Activated CD4-positive, alpha-beta T cell treated with anti-CD3 and anti-CD28 coated beads for 24 hours (primary cell): ENCODE data around the gene NRXN3.

Experiments used
- DNase-seq, 2 donors: peaks; one replicate each; pipeline ENCODE4 v3.0.0-alpha.2; 2020; ENCODE audit warnings: low read depth in 2 of 2

Gene NRXN3

DNA sequence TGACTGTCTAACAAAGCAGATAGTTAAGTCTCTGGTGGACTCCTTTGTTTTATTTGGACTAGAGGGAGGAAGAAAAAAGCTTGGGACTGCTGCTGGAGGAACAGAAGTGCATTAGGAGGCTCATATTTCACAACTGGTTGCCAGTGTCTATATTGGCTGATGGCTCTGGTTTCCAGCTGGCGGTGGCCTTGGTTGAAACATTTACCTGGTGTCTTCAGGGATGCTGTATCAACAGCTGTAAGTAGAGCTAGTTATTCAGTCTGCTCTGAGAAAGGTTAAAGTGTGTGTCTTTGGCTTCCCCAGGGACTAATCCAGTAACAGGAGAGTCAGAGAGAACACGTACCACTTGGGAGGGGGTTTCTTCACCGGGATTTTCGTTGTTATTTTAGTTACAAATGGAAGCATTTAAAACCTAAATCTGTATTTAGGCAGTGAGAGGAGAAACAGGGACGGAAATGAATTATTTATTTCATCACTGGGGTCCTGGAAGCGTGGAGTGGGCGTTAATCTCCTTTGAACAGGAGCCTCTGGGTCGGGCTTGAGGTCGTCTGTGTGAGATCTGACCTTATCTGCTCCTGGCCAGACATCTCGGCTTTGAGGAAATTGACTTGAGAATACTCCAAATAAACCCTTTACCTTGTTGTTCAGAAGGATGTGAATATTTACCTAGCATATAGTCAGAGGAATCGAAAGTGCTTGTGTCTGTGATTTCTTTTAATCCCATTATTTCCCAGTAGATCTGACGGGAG, 149.9 kb downstream of the NRXN3 start:
- no peak for DNase-seq

DNA sequence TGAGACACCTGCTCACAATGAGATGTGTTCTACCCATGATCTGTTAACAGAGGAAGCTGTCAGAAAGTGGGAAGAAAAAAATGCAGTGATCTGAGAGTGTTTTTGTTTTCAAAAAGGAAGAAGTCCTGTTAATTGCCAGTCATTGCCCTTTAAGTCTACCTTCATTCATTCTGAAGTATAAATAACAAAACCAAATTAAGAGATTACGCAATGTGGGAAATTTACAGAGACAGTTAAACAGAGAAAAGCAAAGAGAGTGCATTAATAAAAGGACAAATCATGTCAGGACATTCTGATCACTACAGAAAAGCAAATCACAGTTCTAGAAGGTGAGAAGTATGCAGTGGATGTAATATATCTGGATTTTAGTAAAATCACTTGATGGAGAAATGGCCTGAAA, 154.2 kb downstream of the NRXN3 start:
- no peak for DNase-seq

DNA sequence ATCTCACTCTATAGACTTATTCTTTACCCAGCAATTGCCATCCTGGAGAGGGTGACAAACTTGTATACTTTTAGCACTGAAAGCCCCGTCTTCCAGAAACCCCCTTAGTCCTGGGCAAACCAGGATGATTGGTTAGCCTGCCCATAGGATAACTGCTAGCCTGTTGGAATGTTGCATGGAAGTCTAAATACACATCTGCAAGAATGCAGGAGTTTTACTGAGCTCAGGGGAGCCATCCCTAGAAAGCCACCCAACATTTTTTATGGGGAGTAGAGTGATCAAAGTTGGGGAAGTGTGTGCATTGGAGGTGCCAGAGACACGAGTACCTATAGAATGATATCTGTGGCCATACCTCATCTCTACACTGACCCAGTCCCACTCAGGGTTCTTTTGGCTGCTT, 155.7 kb downstream of the NRXN3 start:
- no peak for DNase-seq

DNA sequence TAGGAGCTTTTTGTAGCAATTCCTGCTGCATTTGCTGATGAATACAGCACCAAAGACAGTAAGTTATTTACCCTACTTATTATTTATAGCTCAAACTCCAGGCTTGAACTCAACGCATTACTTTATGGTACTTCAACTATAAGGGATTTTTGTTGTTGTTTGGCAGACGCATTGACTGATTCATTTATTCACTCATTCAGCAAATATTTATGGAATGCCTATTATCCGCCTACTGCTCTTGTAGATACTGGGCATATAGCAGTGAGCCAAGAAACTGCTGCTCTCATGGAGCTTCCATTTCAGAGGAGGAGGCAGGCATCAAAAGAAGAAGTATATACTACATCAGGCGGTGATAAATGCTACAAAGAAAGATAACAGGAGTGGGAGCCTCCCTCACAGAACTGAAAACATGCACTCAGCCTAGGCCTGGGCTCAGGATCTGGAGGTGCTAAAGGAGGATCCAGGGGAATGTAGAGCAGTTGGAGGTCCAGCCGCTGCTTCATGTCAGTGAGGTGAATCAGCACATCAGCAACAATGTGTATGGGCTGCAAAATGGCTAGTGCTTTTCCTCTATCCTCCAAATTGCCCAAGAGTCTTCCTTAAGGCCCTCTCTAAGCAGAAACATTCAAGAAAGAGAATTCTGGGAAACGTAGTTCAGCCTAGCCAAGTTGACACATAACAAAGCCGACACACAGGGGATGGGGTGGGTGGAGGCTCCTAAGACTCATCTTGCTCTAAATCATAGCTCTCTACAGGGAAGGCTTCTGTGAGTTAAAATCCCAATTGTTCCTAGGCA, 157.5 kb downstream of the NRXN3 start:
- DNase-seq = no peak

DNA sequence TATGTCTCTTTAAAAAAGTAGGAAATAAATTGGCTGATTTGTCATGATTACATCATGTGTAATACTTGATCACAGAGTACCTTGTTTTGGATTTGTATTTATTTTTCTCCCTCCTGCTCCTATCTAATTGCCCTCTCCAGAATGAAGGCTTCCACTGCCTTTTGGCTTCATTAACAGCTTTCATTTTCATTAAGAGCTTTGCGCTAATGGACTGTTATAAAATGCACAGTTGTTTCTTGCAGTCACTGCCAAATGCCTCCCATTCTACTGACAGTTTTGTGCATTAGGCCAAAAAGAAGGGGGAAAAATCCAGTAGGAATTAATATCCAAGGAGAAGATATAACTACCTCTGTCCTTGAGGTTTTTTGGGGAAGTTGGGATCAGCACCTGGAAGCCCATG, 159.2 kb downstream of the NRXN3 start:
- no peak for DNase-seq

DNA sequence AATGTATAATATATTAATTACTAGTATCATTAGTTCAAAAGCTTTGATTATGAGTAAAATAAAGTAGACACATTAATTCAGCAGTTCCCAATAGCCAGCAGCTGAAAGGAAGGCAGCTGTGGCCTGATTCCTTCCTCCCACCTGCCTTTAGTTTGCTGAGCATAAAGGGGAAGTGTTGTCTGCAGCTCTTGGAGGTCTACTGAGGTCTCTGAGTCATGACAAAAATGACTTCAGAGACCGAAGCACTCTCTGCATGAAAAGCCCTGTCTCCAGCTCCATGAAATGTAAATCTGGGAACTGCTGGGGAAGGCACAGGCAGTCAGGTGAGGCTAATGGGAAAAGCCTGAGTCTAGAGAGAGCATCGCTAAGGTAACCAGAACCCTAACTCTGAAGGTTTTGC, 165.4 kb downstream of the NRXN3 start:
- no peak for DNase-seq

DNA sequence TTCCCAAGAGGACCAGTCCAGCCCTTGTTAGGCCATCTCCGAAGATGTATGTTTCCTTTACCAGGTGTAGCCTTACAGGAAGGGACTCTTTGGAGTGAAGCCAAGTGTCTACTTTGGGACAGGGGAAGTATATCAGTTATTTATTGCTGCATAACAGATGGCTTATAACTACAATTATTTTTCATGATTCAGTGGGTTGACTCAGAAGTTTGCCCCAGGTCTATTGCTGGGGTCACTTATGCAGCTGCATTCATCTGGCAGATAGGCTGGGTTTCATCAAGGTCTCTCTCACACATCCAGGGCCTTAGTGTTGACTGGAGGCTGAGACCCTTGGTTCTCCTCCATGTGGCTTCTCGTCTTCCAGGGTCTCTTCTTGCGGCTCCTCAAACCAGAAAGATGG, 170.1 kb downstream of the NRXN3 start:
- DNase-seq = no peak

DNA sequence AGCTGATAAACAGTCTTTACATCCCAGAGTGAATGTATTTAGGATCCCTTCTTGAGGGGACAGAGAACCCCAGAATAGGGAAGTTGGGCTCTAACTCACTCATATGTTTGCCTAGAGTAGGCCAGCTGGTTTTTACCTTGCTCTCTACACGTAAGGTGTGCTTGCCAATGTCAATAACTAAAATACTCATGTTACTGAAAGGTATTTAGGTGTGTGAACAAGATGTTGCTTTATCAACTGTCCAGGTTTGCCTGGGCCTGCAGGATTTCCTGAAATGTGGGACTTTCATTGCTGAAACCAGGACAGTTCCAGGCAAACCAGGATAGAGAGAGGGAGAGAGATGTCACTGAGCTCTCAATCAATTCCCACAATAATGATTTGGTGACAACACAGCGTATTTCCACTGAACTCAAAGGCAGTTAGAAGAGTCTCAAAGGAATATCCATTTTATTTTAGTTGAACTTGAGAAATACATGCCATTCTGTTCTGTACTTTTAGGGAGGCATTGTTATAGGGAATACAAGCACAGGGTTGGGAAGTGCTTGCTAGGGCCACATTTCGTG, 171.7 kb downstream of the NRXN3 start:
- DNase-seq = no peak

DNA sequence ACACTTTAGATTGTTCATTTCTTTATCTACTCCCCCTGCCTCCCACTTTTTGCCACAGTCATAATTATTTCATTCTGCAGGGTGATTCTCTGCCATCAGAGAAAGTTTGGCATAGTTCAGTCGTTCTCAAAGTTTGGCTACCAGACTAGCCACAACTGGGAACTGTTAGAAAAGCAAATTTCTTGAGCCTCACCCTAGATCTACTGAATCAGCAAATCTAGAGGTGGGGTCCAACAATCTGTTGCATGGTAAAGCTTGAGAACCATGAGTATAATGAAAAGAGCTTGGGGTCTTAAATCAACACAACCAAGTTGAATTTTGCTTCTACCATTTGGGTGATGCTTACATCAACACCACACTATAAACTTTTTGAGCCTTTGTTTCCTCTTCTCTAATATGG, 172.7 kb downstream of the NRXN3 start:
- no peak for DNase-seq

DNA sequence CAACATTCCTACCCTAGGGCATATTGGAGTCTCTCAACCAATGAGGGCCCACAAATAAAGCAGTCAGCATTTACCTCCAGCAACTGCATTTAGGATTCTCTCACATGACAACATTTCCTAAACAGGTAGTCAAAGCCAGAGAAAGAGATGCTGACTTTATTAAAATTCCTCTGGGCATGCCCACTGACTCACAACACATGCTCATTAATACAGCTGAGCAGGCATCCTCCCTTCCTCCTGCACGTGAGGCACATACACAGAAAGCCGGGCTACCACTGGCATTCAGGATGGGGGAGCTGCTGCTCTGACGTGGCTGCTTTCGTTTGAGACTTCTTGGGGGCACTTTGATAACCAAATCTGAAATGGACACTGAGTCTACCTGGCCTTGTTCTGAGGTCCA, 174.1 kb downstream of the NRXN3 start:
- no peak for DNase-seq

DNA sequence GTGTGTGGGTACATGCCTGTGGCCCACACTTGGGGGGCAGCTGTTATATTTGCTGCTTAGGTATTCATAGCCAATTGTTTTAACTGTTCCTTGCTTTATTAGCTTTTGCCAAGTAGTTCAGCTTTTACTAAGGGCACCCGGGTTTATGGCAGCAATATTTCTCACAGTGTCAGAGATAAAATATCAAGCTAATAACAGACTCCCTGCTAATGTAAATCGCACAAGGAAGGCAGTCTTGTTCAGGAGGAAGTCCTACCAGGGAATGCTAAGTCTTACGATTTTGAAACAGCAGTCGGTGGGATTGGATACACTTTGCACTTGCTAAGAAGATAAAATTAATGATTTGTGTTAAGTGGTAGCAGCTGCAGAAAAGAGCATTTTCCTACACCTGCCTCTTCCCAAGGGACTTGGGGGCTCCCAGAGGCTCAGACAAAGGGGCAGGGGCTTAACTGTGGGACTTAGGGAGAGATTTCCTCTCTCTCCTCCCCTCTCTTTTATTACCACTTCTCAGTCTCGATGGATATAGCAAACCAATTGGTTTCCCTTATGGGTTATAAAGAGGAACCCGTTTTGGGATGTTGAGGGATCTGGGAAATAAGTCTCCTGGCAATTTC, 175.1 kb downstream of the NRXN3 start:
- no peak for DNase-seq

DNA sequence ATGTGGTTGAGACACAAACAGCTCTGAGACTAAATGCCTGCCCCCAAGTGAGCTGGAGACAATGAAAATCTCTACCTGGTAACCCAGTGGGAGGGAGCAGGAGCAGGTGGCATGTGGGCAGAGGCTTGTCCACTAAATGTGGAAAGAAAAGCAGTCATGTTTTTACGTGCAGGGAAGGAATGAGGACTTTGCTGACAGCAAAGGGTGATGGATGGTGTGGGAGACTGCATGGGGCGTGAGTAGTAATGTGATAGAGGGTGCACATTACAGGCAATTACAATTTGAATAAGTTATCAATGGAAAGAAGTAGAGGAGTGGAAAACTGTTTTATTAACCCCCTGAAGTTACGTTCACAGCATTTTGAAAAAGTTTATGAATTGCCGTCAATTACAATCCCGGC, 176.6 kb downstream of the NRXN3 start:
- no peak for DNase-seq

DNA sequence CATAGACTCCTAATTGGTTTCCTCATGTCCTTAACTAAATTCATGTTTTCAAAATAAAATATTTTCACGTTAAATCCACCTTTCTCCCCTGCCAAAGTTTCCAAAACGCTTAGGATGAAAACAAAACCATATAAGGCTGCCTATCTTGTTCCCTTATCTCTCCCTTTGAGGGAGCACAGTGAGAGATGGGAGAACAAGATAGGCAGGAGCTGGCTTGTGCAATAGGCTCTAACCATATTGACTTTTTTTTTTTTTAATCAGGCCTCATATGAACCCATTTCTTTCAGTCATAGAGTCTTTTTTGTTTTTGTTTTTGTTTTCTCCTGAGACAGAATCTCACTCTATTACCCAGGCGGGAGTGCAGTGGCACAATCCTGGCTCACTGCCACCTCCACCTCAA, 184.9 kb downstream of the NRXN3 start:
- DNase-seq = no peak

DNA sequence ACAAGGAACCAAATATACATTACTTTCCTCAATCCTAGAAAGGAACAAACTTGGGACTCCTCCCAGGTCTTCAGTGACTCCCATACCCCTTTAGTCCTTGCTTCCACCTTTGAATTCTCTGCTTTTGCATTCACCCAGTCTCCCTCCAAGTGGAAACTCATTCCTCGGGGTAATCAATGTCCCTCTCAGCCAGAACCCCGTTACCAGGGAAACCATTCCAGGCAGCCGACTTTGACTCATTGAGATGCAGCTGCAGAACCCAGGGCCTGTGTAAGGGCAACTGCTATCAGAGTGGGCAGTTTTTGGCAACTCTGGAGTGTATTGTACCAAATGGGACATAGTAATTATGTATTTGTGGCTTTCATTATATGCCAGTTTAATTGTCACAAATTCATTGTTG, 186.2 kb downstream of the NRXN3 start:
- DNase-seq = no peak

DNA sequence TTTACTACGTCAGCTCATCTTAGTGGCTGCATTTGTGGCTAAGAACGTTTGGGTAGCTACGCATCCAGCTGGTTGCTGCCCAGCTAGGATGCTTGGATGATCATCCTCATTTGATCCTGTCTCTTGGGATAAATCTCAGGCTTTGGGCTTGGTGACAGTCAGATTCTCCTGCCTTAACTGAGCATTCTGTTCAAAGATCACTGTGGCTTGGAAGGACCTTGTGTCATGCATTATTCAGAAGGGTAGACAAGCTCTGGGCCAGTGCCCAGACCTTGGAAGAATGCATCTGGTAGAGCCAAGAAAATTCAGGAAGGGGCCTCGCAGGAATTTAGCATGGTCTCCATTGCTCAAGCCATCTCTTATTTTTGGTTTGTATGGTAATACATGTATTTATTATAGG, 188.4 kb downstream of the NRXN3 start:
- DNase-seq = no peak

DNA sequence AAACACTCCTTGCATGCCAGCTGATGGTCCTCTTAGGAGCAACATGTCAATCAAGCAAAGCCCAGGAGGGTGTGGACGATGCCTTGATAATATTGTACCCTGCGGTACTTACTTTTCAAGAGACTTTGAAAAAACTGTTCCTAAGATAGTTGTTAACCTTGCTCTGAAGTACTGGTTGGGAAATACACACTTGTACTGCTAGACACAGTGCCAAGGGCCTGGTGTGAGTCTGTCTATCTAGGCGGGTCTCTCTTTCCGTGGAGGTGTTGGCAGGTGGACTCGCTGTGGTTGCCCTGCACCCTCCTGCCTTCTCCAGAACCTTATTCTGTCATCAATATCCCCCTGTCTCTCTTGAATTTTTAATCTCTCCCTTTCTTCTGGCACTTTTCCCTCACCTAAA, 189.4 kb downstream of the NRXN3 start:
- DNase-seq = no peak

DNA sequence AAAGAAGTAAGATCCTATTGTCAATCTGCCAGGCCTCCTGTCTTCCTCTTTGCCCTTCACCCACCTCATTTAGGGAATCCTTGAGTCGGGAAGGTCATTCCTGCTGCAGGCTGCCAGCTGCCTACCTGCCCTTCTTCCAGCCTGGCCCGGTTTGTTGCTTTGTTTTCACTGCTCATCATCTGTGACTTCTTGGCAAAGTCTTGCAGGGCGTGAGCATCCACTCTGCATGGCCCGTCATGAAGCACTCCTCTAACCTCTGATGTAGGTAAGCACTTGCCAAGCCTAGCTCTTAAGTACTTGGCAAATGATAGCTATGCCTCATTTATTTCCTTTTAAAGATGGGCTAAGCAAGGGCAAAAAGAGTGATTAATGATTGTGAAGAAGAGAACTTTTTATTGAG, 192.8 kb downstream of the NRXN3 start:
- no peak for DNase-seq

DNA sequence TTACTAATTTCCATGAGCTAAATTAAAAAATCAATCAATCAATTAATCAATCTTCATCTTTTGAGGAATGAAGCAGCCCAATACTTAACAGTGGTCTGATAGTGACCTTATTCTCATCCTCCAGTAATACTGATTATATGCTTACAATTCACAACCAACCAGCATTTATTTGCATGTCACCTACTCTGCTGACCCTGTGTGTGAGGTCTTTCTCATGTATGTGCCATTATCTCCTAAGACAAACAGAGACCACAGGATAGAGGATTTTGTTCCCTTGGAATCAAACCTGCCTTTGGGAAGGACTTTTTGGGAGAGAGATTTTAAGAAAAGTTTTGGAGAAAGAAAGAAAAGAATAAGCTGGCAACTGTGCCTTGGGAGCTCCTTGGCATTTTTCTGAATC, 197.2 kb downstream of the NRXN3 start:
- no peak for DNase-seq

DNA sequence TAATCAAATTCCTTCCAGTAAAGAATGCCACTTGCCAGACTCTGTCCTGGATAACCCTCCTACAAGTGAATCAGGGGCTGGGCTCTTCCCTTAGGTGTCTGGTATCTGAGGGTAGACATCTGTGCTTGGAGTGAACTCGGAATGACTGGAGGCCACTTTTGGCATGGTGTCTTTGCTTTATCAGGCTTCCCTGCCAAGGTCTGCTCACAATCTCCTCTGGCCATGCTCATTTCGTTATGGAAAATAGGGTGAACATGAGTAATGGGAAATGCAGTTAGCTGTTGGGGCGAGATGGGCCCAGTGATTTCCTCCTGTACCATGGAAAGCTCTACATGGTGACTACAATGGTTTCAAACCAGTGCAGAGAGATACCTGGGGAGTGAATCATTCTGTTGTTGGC, 212.9 kb downstream of the NRXN3 start:
- DNase-seq = no peak

DNA sequence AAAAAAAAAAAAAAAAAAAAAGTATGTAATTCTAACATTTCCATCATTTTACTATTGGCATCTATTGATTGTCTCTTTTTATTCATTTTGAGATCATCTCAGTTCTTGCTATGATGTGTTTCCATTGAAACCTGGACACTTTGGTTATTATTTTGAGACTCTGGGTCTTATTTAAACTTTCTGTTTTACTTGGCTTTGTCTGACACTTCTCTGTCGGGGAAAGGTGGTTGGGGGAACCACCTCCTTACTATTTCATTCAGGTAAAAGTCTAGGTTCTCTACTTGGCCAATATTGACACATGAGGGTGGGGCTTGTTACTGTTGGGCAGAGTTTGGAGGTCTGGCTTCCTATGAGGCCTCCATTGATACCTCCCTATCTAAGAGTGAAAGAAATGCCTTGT, 228.0 kb downstream of the NRXN3 start:
- DNase-seq = no peak

DNA sequence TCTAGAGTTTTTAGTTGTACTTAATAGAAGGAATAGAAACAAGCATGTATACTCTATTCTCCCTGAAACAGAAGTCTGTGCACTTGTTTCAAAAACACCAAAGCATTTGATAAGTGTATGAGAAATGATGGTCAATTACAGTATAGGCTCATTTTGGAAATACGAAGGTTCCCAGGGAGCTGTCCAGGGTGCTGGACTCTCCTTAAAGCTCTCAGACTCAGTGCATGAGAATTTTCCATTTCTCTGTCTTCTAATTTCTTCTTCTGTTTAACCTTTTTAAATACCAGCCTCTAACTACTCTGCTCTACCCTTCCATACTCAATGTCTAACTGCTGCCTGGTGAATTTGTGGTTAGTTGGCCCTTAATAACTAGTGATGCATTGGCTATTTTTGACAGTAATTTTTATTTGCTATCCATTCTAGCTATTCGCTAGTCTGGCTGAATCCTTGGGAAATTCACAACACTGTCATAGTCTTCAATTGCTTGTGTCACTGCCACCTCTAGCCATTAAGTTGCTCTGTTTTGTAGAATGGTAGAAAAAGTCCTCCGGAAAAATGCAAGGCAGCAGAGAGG, 229.2 kb downstream of the NRXN3 start:
- DNase-seq = no peak

DNA sequence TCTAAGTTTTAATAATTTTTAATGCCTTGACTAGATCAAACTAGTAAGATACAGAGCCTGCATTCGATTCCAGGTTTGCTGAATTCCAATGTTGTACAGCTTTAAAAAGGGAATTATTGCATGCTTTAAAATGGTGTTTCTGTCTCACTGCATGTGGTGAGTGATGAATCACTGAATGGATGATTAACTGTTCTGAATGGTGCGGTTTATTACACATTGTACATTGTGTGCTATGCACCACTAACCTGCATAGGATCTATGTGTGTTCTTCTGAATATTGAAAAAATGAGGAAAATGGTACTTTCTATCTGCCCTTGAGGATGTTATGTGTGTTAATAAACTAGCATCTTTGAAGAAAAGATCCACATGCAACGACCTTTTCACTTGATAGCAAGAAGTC, 231.7 kb downstream of the NRXN3 start:
- no peak for DNase-seq
